GM23338 (cell line): ENCODE data around the gene NEK8. TPM values are rescaled to one million over a fixed set of nuclear protein-coding genes. Genes with fewer than 3 reads are reported as not detected.

Source experiments
- ATAC-seq: fragments of 200-7000 bp; cut with Tn5 transposase; 3 replicates; pipeline ENCODE4 v1.9.1; 2020
- DNase-seq: peaks from one replicate; pipeline ENCODE4 v3.0.0-alpha.2; 2015; ENCODE audit warnings: low spot score
- H2AFZ ChIP-seq: fragments of 200-600 bp; sonication (generic); 2 replicates; pipeline ENCODE4 v1.8.0; 2016; ENCODE audit warnings: antibody characterized with exemption, mild to moderate bottlenecking, moderate library complexity
- H3F3A ChIP-seq: fragments of 200-600 bp; sonication (generic); replicated peaks from 2 replicates; pipeline ENCODE4 v1.8.0; 2017; ENCODE audit warnings: antibody characterized with exemption, mixed run types, low read depth
- H3K27ac ChIP-seq: fragments of 200-600 bp; sonication (generic); 2 replicates; pipeline ENCODE4 v1.6.1; 2016; ENCODE audit warnings: low read depth
- H3K27me3 ChIP-seq: fragments of 200-600 bp; sonication (generic); 2 replicates; pipeline ENCODE4 v1.8.0; 2016; ENCODE audit warnings: mild to moderate bottlenecking, mixed run types, moderate library complexity; ENCODE audit not compliant: insufficient read depth
- H3K36me3 ChIP-seq: fragments of 200-600 bp; sonication (generic); 2 replicates; pipeline ENCODE4 v1.8.0; 2016; ENCODE audit warnings: mild to moderate bottlenecking; ENCODE audit not compliant: insufficient read depth
- H3K4me1 ChIP-seq: fragments of 200-600 bp; sonication (generic); 2 replicates; pipeline ENCODE4 v1.8.0; 2016; ENCODE audit warnings: mild to moderate bottlenecking, moderate library complexity; ENCODE audit not compliant: insufficient read depth
- H3K4me2 ChIP-seq: fragments of 200-600 bp; sonication (generic); 2 replicates; pipeline ENCODE4 v1.7.1; 2017; ENCODE audit warnings: mixed run types
- H3K4me3 ChIP-seq: fragments of 200-600 bp; sonication (generic); 2 replicates; pipeline ENCODE4 v1.6.1; 2016; ENCODE audit warnings: mixed run types
- H3K79me2 ChIP-seq: fragments of 200-600 bp; sonication (generic); replicated peaks from 2 replicates; pipeline ENCODE4 v1.8.0; 2017; ENCODE audit warnings: mild to moderate bottlenecking; ENCODE audit not compliant: insufficient read depth
- H3K9me2 ChIP-seq: fragments of 200-600 bp; sonication (generic); 2 replicates; pipeline ENCODE4 v1.8.0; 2017; ENCODE audit not compliant: insufficient read depth
- H4K20me1 ChIP-seq: fragments of 200-600 bp; sonication (generic); replicated peaks from 2 replicates; pipeline ENCODE4 v1.8.0; 2017; ENCODE audit warnings: mild to moderate bottlenecking; ENCODE audit not compliant: insufficient read depth
- H3K27ac Mint-ChIP-seq: 2 replicates; pipeline ENCODE4 v1.8.0; 2020; ENCODE audit warnings: inconsistent platforms, mild to moderate bottlenecking, moderate library complexity, mixed read lengths
- H3K27me3 Mint-ChIP-seq: 3 replicates; pipeline ENCODE4 v1.8.0; 2022; ENCODE audit warnings: low read depth, mild to moderate bottlenecking, moderate library complexity, mixed read lengths, inconsistent platforms; ENCODE audit not compliant: insufficient read depth, poor library complexity
- H3K36me3 Mint-ChIP-seq: 3 replicates; pipeline ENCODE4 v1.8.0; 2021; ENCODE audit warnings: low read depth, mild to moderate bottlenecking, inconsistent platforms, moderate library complexity, mixed read lengths
- H3K4me1 Mint-ChIP-seq: 3 replicates; pipeline ENCODE4 v1.8.0; 2020; ENCODE audit warnings: mild to moderate bottlenecking, inconsistent platforms, mixed read lengths
- H3K4me3 Mint-ChIP-seq: 3 replicates; pipeline ENCODE4 v1.8.0; 2021; ENCODE audit warnings: moderate library complexity, mild to moderate bottlenecking, inconsistent platforms, mixed read lengths
- H3K9me3 Mint-ChIP-seq: 3 replicates; pipeline ENCODE4 v1.8.0; 2020; ENCODE audit warnings: moderate library complexity, mild to moderate bottlenecking, inconsistent platforms, mixed read lengths
- CREB1 ChIP-seq: fragments of 250-450 bp; sonication (Bioruptor Pico); IDR thresholded peaks from 2 replicates; pipeline ENCODE4 v1.5.0; 2020; ENCODE audit warnings: low read depth, mild to moderate bottlenecking, moderate library complexity
- CTCF ChIP-seq, 2 experiments: fragments of 200-600 bp in 1 of 2; sonication (generic) in 1 of 2; conservative IDR thresholded peaks; 2 replicates each; pipeline versions ENCODE4 v1.5.1 to v1.6.1; 2016 to 2017; ENCODE audit warnings: antibody characterized with exemption in 2 of 2, low read depth in 2 of 2, mild to moderate bottlenecking in 2 of 2, moderate library complexity in 1 of 2
- ETS1 ChIP-seq: IDR thresholded peaks from 2 replicates; pipeline ENCODE4 v1.6.1; 2016; ENCODE audit warnings: antibody characterized with exemption
- EZH2 ChIP-seq: fragments of 200-600 bp; sonication (generic); IDR thresholded peaks from one replicate; pipeline ENCODE4 v1.8.0; 2017; ENCODE audit warnings: antibody characterized with exemption, mild to moderate bottlenecking, low read depth; ENCODE audit not compliant: unreplicated experiment
- JUNB ChIP-seq: IDR thresholded peaks from one replicate; pipeline ENCODE4 v1.6.1; 2016; ENCODE audit warnings: antibody characterized with exemption; ENCODE audit not compliant: unreplicated experiment
- NANOG ChIP-seq: IDR thresholded peaks from 2 replicates; pipeline ENCODE4 v1.6.1; 2016; ENCODE audit warnings: antibody characterized with exemption, borderline replicate concordance
- POLR2AphosphoS5 ChIP-seq: IDR thresholded peaks from 2 replicates; pipeline ENCODE4 v1.6.1; 2016; ENCODE audit warnings: antibody characterized with exemption, low read depth
- STAT1 ChIP-seq: IDR thresholded peaks from one replicate; pipeline ENCODE4 v1.6.1; 2016; ENCODE audit warnings: antibody characterized with exemption; ENCODE audit not compliant: unreplicated experiment
- ZNF114 ChIP-seq: fragments of 250-450 bp; sonication (Bioruptor Pico); IDR thresholded peaks from 2 replicates; pipeline ENCODE4 v1.5.0; 2020; ENCODE audit warnings: mild to moderate bottlenecking, moderate library complexity
- polyA plus RNA-seq: library from polyadenylated mRNA; unstranded; fragments of >200 nt; fragmentation: Nextera tagmentation; extraction: Ambion mirVana; gene quantifications from 2 replicates; pipeline ENCODE4 v1.2.1, GENCODE V29; 2016
- total RNA-seq: library from RNA; depleted of rRNA; stranded (reverse); fragments of >200 nt; shearing (Covaris generic); gene quantifications from 2 replicates; pipeline ENCODE4 v1.2.3, GENCODE V29; 2014
- TF ChIP-seq, protein P1 (sequence below): fragments of 250-450 bp; sonication (Bioruptor Pico); IDR thresholded peaks from 2 replicates; pipeline ENCODE4 v1.5.0; 2020; ENCODE audit warnings: mild to moderate bottlenecking, moderate library complexity

Gene NEK8
- total and polyA plus RNA-seq, 2 experiments from 2014 or later, result 10.0 to 14.9 TPM

- TF ChIP-seq CTCF (conservative IDR thresholded peaks at IDR 0.05; ENCODE audit: low read depth in 2 of 2), result no peak
- no peak for TF ChIP-seq EZH2
Observed at GRCh38 chr17:28737770-28738679, 9.4 kb downstream of the NEK8 start (continued).

GRCh38 chr17:28738680-28739384 lies 10.2 kb downstream of the NEK8 start:
- H3K4me3 Mint-ChIP-seq, result no peak overlapping the region
- H4K20me1 ChIP-seq, result no peaks in the 10 kb centered on the region
- H3K9me3 Mint-ChIP-seq, result no peaks in the 10 kb centered on the region
- peaks cover 6% of the 10 kb centered on the region; the same call in 2 of the 3 replicates for H3K4me1 Mint-ChIP-seq
- no peak overlapping the region for H3K4me2 ChIP-seq
- no peak for ATAC-seq
- no peak overlapping the region for H3K4me3 ChIP-seq
- H3K27me3 ChIP-seq, result no peaks in the 10 kb centered on the region
- H3K36me3 Mint-ChIP-seq, result peaks cover 38% of the 10 kb centered on the region
- no peaks in the 10 kb centered on the region; the same call in 1 of the 2 replicates for H3K36me3 ChIP-seq
- H2AFZ ChIP-seq, result no peak overlapping the region
- 0 out of 2 replicates have a peak, but pooled peaks cover 3% of the 10 kb centered on the region for H3F3A ChIP-seq
- no peaks in the 10 kb centered on the region for H3K79me2 ChIP-seq
- no peak overlapping the region for H3K27ac ChIP-seq
- no peak for DNase-seq
- H3K4me1 ChIP-seq, result peaks cover 11% of the 10 kb centered on the region; the same call in 1 of the 2 replicates
- peaks cover 13% of the 10 kb centered on the region for H3K27me3 Mint-ChIP-seq
- no peaks in the 10 kb centered on the region for H3K9me2 ChIP-seq
- H3K27ac Mint-ChIP-seq, result no peak overlapping the region; the same call in 1 of the 2 replicates
- TF ChIP-seq NANOG (no peak), STAT1 (no peak), ETS1 (no peak), CREB1 (CRISPR knock-in tag) (no peak), ZNF114 (CRISPR knock-in tag) (no peak), EZH2 (no peak), CTCF (conservative IDR thresholded peaks at IDR 0.05; ENCODE audit: low read depth in 2 of 2) (no peak), POLR2AphosphoS5 (no peak), JUNB (no peak)
- TF ChIP-seq, protein P1, sequence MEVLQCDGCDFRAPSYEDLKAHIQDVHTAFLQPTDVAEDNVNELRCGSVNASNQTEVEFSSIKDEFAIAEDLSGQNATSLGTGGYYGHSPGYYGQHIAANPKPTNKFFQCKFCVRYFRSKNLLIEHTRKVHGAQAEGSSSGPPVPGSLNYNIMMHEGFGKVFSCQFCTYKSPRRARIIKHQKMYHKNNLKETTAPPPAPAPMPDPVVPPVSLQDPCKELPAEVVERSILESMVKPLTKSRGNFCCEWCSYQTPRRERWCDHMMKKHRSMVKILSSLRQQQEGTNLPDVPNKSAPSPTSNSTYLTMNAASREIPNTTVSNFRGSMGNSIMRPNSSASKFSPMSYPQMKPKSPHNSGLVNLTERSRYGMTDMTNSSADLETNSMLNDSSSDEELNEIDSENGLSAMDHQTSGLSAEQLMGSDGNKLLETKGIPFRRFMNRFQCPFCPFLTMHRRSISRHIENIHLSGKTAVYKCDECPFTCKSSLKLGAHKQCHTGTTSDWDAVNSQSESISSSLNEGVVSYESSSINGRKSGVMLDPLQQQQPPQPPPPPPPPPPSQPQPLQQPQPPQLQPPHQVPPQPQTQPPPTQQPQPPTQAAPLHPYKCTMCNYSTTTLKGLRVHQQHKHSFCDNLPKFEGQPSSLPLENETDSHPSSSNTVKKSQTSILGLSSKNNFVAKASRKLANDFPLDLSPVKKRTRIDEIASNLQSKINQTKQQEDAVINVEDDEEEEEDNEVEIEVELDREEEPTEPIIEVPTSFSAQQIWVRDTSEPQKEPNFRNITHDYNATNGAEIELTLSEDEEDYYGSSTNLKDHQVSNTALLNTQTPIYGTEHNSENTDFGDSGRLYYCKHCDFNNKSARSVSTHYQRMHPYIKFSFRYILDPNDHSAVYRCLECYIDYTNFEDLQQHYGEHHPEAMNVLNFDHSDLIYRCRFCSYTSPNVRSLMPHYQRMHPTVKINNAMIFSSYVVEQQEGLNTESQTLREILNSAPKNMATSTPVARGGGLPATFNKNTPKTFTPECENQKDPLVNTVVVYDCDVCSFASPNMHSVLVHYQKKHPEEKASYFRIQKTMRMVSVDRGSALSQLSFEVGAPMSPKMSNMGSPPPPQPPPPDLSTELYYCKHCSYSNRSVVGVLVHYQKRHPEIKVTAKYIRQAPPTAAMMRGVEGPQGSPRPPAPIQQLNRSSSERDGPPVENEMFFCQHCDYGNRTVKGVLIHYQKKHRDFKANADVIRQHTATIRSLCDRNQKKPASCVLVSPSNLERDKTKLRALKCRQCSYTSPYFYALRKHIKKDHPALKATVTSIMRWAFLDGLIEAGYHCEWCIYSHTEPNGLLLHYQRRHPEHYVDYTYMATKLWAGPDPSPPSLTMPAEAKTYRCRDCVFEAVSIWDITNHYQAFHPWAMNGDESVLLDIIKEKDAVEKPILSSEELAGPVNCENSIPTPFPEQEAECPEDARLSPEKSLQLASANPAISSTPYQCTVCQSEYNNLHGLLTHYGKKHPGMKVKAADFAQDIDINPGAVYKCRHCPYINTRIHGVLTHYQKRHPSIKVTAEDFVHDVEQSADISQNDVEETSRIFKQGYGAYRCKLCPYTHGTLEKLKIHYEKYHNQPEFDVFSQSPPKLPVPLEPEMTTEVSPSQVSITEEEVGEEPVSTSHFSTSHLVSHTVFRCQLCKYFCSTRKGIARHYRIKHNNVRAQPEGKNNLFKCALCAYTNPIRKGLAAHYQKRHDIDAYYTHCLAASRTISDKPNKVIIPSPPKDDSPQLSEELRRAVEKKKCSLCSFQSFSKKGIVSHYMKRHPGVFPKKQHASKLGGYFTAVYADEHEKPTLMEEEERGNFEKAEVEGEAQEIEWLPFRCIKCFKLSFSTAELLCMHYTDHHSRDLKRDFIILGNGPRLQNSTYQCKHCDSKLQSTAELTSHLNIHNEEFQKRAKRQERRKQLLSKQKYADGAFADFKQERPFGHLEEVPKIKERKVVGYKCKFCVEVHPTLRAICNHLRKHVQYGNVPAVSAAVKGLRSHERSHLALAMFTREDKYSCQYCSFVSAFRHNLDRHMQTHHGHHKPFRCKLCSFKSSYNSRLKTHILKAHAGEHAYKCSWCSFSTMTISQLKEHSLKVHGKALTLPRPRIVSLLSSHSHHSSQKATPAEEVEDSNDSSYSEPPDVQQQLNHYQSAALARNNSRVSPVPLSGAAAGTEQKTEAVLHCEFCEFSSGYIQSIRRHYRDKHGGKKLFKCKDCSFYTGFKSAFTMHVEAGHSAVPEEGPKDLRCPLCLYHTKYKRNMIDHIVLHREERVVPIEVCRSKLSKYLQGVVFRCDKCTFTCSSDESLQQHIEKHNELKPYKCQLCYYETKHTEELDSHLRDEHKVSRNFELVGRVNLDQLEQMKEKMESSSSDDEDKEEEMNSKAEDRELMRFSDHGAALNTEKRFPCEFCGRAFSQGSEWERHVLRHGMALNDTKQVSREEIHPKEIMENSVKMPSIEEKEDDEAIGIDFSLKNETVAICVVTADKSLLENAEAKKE (CRISPR knock-in tag), result no peak
